Measurements from ENCODE around the gene ALDH6A1. TPM values are rescaled to one million over a fixed set of nuclear protein-coding genes. Genes with fewer than 3 reads are reported as not detected.

Gene ALDH6A1
- total and polyA plus RNA-seq, 8 donors: 4.7 to 45.5 (median 17.0) TPM

DNA sequence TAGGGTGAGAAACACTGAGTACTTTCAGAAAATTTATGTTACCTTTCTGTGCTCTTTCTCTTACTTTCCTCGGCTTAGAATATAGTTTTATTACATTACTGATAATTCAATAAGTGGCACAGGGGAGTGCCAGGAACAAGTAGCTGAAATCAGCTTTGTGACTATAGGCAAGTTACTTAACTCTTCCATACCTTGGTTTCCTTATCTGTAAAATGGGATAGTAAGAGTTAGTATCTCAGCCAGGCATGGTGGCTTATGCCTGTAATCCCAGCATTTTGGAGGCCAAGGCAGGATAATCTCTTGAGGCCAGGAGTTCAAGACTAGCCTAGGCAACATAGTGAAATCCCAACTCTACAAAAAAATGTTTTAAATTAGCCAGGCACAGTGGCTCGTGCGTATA lies 49.7 kb downstream of the ALDH6A1 start:
- Histone ChIP-seq H3K27me3 (no peaks in the 10 kb centered on the region), H3K4me3 (no peak overlapping the region), H3K27ac (no peak overlapping the region), H3K36me3 (peaks cover 0 to 33% (median 1%) of the 10 kb centered on the region in 4 donors), H3K4me1 (no peaks in the 10 kb centered on the region), H3K9me3 (no peaks in the 10 kb centered on the region)
- no peak for DNase-seq
- no peak for TF ChIP-seq CTCF (IDR thresholded peaks at IDR 0.05)
- no peak for TF ChIP-seq POLR2AphosphoS5 (IDR thresholded peaks at IDR 0.05)
- TF ChIP-seq EP300 (IDR thresholded peaks at IDR 0.05): no peak
- intact Hi-C loops (cut with DNase I; ENCODE audit: low total_unique reads): no loop called here
- WGBS, 5 donors: 80 to 95% (median 90%) methylated on average over 3 of the region's 3 CpGs

GRCh38 chr14:74029136-74029535 lies 55.1 kb downstream of the ALDH6A1 start:
- intact Hi-C loops (cut with DNase I; ENCODE audit: low total_unique reads): no loop called here
- DNase-seq: no peak
- WGBS, 5 donors: 92 to 97% (median 93%) methylated on average over 3 of the region's 3 CpGs

DNA sequence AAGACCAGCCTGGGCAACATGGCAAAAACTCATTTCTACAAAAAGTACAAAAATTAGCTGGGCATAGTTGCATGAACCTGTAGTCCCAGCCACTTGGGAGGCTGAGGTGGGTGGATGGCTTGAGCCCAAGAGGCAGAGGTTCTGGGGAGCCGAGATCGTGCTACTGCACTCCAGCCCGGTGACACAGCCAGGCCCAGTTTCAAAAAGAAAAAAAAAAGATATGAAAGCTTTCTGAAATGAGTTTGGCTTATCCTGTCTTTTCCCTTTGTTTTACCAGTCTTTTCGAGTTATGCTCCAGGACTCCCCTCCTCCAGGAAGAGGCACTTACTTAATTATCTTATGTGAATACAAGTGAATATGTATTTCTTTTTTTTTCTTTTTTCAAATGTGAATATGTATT lies 61.9 kb downstream of the ALDH6A1 start:
- H3K27me3 ChIP-seq: no peaks in the 10 kb centered on the region
- no peak overlapping the region for H3K4me3 ChIP-seq
- H3K27ac ChIP-seq: no peak overlapping the region
- 88 to 91% (median 91%) methylated on average over 4 of the region's 4 CpGs for WGBS, 5 donors
- intact Hi-C loops (cut with DNase I; ENCODE audit: low total_unique reads): no loop called here
- H3K4me1 ChIP-seq: peaks cover 6 to 23% (median 17%) of the 10 kb centered on the region in 4 donors
- no peak for DNase-seq
- H3K36me3 ChIP-seq: no peaks in the 10 kb centered on the region
- H3K9me3 ChIP-seq: no peaks in the 10 kb centered on the region
- TF ChIP-seq POLR2AphosphoS5 (IDR thresholded peaks at IDR 0.05) (no peak), CTCF (IDR thresholded peaks at IDR 0.05) (no peak), POLR2A (IDR thresholded peaks at IDR 0.05) (no peak), EP300 (IDR thresholded peaks at IDR 0.05) (no peak)

More at GRCh38 chr14:74029136-74029535, 55.1 kb downstream of the ALDH6A1 start:
- H3K36me3 ChIP-seq: peaks cover 0 to 18% (median 2%) of the 10 kb centered on the region in 4 donors
- no peak overlapping the region for H3K27ac ChIP-seq
- TF ChIP-seq EP300 (IDR thresholded peaks at IDR 0.05) (no peak), CTCF (IDR thresholded peaks at IDR 0.05) (no peak), POLR2AphosphoS5 (IDR thresholded peaks at IDR 0.05) (no peak), POLR2A (IDR thresholded peaks at IDR 0.05) (no peak)
- no peaks in the 10 kb centered on the region for H3K9me3 ChIP-seq
- H3K27me3 ChIP-seq: no peaks in the 10 kb centered on the region
- H3K4me3 ChIP-seq: no peak overlapping the region
- no peaks in the 10 kb centered on the region for H3K4me1 ChIP-seq

- Histone ChIP-seq H3K4me3 (peak overlapping the region; percentile 64 to 76 (median 72)), H3K27ac (peak overlapping the region; percentile 92 to 99 (median 97)), H3K36me3 (no peaks in the 10 kb centered on the region), H3K4me1 (peaks cover 6 to 23% (median 18%) of the 10 kb centered on the region in 4 donors), H3K9me3 (no peaks in the 10 kb centered on the region), H3K27me3 (no peaks in the 10 kb centered on the region)
- 2 to 5% (median 3%) methylated on average over 18 to 21 of the region's 21 CpGs for WGBS, 5 donors
- intact Hi-C loops (cut with DNase I; ENCODE audit: low total_unique reads): no loop called here
- peak in 1 of 2 donors; percentile 83 for DNase-seq
- TF ChIP-seq CTCF (IDR thresholded peaks at IDR 0.05): no peak
- no peak for TF ChIP-seq POLR2AphosphoS5 (IDR thresholded peaks at IDR 0.05)
- no peak for TF ChIP-seq POLR2A (IDR thresholded peaks at IDR 0.05)
- TF ChIP-seq EP300 (IDR thresholded peaks at IDR 0.05): no peak
These were observed 64.7 kb downstream of the ALDH6A1 start for GRCh38 chr14:74019408-74020137.

Data from stomach (tissue), 9 donors.